MM.1S (cell line): Measurements from ENCODE around the gene NRG3.

Experiments used
- DNase-seq: peaks from one replicate; pipeline ENCODE4 v3.0.0-alpha.2; 2015
- H2AFZ ChIP-seq: fragments of 300-600 bp; sonication (generic); 2 replicates; pipeline ENCODE4 v1.6.0; 2016; ENCODE audit warnings: antibody characterized with exemption, low read length
- H3F3A ChIP-seq: fragments of 300-600 bp; sonication (generic); 2 replicates; pipeline ENCODE4 v1.6.1; 2016; ENCODE audit warnings: mild to moderate bottlenecking, antibody characterized with exemption, low read length, moderate library complexity, mixed read lengths; ENCODE audit not compliant: insufficient read depth
- H3K27ac ChIP-seq: fragments of 300-600 bp; sonication (generic); 2 replicates; pipeline ENCODE4 v1.5.1; 2016; ENCODE audit warnings: mild to moderate bottlenecking, low read length
- H3K27me3 ChIP-seq: fragments of 300-600 bp; sonication (generic); replicated peaks from 2 replicates; pipeline ENCODE4 v1.6.0; 2016; ENCODE audit warnings: low read length; ENCODE audit not compliant: insufficient read depth
- H3K36me3 ChIP-seq: fragments of 300-600 bp; sonication (generic); replicated peaks from 2 replicates; pipeline ENCODE4 v1.6.1; 2016; ENCODE audit warnings: mild to moderate bottlenecking, low read length, mixed read lengths; ENCODE audit not compliant: insufficient read depth
- H3K4me1 ChIP-seq: fragments of 300-600 bp; sonication (generic); 2 replicates; pipeline ENCODE4 v1.6.1; 2016; ENCODE audit warnings: low read length, mixed read lengths
- H3K4me2 ChIP-seq: fragments of 300-600 bp; sonication (generic); 2 replicates; pipeline ENCODE4 v1.6.0; 2016; ENCODE audit warnings: low read depth, low read length
- H3K4me3 ChIP-seq: fragments of 300-600 bp; sonication (generic); 2 replicates; pipeline ENCODE4 v1.5.1; 2016; ENCODE audit warnings: low read length, mixed read lengths
- H3K79me2 ChIP-seq: fragments of 300-600 bp; sonication (generic); 2 replicates; pipeline ENCODE4 v1.6.1; 2016; ENCODE audit warnings: mixed run types, low read length, mixed read lengths
- H3K9ac ChIP-seq: fragments of 300-600 bp; sonication (generic); 2 replicates; pipeline ENCODE4 v1.6.1; 2016; ENCODE audit warnings: low read length, mixed read lengths
- H3K9me2 ChIP-seq: fragments of 300-600 bp; sonication (generic); replicated peaks from 2 replicates; pipeline ENCODE4 v1.6.1; 2016; ENCODE audit warnings: mild to moderate bottlenecking, low read length, mixed read lengths; ENCODE audit not compliant: insufficient read depth
- H3K9me3 ChIP-seq: fragments of 300-600 bp; sonication (generic); replicated peaks from 2 replicates; pipeline ENCODE4 v1.6.1; 2016; ENCODE audit warnings: mild to moderate bottlenecking, low read length, mixed read lengths; ENCODE audit not compliant: insufficient read depth
- H4K20me1 ChIP-seq: fragments of 300-600 bp; sonication (generic); 2 replicates; pipeline ENCODE4 v1.6.1; 2016; ENCODE audit warnings: mild to moderate bottlenecking, low read length, moderate library complexity, mixed read lengths; ENCODE audit not compliant: insufficient read depth
- EZH2 ChIP-seq: fragments of 300-600 bp; sonication (generic); optimal IDR thresholded peaks from 2 replicates; pipeline ENCODE3; 2017; ENCODE audit warnings: low read depth, mild to moderate bottlenecking, antibody characterized with exemption, low read length, mixed read lengths
- EZH2phosphoT487 ChIP-seq: fragments of 300-600 bp; sonication (generic); IDR thresholded peaks from 2 replicates; pipeline ENCODE4 v1.6.1; 2018; ENCODE audit warnings: antibody characterized with exemption, low read length
- TF ChIP-seq, protein P1 (sequence below): fragments of 300-600 bp; sonication (generic); IDR thresholded peaks from 2 replicates; pipeline ENCODE4 v1.5.1; 2016; ENCODE audit warnings: antibody characterized with exemption, low read length, mixed read lengths

The NRG3 gene

DNA sequence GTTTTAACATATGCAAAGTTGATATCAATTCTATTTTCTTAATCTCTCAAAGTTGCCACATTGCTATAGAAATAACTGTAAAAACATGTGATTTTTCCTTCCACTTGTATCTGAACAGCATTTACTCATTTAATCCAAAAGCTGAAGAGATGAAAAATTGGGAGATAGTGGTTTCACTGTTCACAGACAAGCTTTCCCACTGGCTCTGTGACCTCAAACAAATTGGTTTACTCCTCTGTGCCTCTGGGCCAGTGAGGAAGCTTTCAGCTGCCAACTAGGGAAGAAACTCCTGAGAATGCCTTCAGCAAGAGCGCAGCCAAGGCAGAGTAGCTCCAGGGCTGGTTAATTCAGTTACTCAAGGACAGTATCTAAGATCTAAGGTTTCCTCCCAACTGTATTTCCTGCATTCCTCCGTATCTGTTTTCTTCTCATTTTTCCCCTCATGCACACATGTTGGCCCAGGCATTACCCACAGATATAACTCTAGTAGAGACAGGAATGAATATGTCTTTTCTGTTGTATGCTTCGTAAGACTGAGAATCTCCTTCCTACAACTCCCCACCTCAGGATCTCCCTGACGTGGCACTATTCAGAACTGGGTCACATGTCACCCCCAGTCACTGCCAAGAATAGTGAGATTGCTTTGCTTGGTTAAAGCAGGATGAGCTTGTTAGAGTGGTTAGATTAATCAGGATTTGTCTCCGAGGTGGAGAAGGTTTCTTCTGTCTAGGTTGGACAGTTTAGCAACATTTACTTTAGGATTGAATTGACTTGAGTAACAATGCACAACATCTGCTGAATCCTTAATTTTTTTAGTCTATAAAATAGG lies 315.7 kb downstream of the NRG3 start:
- DNase-seq: no peak
- no peak for TF ChIP-seq EZH2phosphoT487
- TF ChIP-seq EZH2: no peak

DNA sequence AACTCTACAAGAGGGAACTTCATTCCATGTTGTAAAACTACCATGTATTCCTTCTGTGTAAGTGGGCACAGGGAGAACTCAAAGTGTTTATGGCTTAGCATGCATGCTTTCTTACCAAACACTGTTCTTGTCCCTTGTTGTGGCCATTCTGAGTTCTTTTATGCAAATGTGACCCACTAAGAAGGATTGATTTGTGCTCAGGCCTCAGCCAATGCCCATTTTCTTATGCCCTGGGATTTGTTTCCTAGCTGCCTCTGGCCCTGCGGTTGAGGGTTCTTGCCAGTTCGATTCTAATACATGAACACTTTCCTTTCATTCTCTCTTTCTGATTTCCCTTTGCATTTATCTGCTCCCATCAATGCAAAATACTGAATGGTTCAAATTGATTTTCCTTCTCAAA lies 316.7 kb downstream of the NRG3 start:
- Histone ChIP-seq H3K9me3 (no peaks in the 10 kb centered on the region), H3K36me3 (no peaks in the 10 kb centered on the region)

More for the DNA sequence above, 315.7 kb downstream of the NRG3 start:
- Histone ChIP-seq H3K27ac (no peak overlapping the region), H3K9ac (no peak overlapping the region), H3K4me2 (no peak overlapping the region), H3K36me3 (no peaks in the 10 kb centered on the region), H4K20me1 (no peaks in the 10 kb centered on the region), H3K9me2 (no peaks in the 10 kb centered on the region), H3K4me3 (no peak overlapping the region), H2AFZ (no peak overlapping the region), H3F3A (no peaks in the 10 kb centered on the region), H3K27me3 (no peaks in the 10 kb centered on the region), H3K4me1 (no peaks in the 10 kb centered on the region), H3K79me2 (no peaks in the 10 kb centered on the region), H3K9me3 (no peaks in the 10 kb centered on the region)

DNA sequence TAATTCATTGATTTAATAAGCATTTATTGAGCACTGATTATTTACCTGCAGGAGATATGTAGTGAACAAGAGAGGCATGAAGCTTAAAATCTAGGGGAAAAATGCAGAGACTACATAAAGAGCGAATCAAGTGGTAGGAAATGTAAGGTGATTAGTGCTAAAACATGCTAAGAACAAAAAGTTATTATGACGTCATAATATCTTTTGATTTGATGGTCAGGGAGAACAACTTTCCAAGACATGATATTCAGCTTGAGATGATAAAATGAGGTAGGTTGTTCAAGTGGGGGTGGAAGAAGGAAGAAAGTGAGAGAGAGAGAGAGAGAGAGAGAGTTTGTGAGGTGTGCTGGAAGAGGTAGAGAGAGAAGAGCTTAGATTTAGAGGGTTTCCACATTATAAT lies 317.7 kb downstream of the NRG3 start:
- Histone ChIP-seq H3K9me2 (no peaks in the 10 kb centered on the region), H3K27ac (no peak overlapping the region), H3K36me3 (no peaks in the 10 kb centered on the region), H4K20me1 (no peaks in the 10 kb centered on the region), H3K4me1 (no peaks in the 10 kb centered on the region), H3K9me3 (no peaks in the 10 kb centered on the region), H3K79me2 (no peaks in the 10 kb centered on the region), H3K4me3 (no peak overlapping the region), H3K27me3 (no peaks in the 10 kb centered on the region), H2AFZ (no peak overlapping the region), H3K9ac (no peak overlapping the region), H3K4me2 (no peak overlapping the region), H3F3A (no peaks in the 10 kb centered on the region)
- TF ChIP-seq EZH2: no peak
- DNase-seq: no peak

More for the DNA sequence above, 316.7 kb downstream of the NRG3 start:
- H3K9me2 ChIP-seq: no peaks in the 10 kb centered on the region
- no peak overlapping the region for H2AFZ ChIP-seq
- no peaks in the 10 kb centered on the region for H3K27me3 ChIP-seq
- no peaks in the 10 kb centered on the region for H3K79me2 ChIP-seq
- no peak overlapping the region for H3K27ac ChIP-seq
- no peak for DNase-seq
- H3K9ac ChIP-seq: no peak overlapping the region
- H3K4me2 ChIP-seq: no peak overlapping the region
- H3F3A ChIP-seq: no peaks in the 10 kb centered on the region
- no peak overlapping the region for H3K4me3 ChIP-seq
- no peaks in the 10 kb centered on the region for H3K4me1 ChIP-seq
- no peaks in the 10 kb centered on the region for H4K20me1 ChIP-seq
- TF ChIP-seq, protein P1, sequence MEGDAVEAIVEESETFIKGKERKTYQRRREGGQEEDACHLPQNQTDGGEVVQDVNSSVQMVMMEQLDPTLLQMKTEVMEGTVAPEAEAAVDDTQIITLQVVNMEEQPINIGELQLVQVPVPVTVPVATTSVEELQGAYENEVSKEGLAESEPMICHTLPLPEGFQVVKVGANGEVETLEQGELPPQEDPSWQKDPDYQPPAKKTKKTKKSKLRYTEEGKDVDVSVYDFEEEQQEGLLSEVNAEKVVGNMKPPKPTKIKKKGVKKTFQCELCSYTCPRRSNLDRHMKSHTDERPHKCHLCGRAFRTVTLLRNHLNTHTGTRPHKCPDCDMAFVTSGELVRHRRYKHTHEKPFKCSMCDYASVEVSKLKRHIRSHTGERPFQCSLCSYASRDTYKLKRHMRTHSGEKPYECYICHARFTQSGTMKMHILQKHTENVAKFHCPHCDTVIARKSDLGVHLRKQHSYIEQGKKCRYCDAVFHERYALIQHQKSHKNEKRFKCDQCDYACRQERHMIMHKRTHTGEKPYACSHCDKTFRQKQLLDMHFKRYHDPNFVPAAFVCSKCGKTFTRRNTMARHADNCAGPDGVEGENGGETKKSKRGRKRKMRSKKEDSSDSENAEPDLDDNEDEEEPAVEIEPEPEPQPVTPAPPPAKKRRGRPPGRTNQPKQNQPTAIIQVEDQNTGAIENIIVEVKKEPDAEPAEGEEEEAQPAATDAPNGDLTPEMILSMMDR: no peak
- TF ChIP-seq EZH2 (no peak), EZH2phosphoT487 (no peak)

DNA sequence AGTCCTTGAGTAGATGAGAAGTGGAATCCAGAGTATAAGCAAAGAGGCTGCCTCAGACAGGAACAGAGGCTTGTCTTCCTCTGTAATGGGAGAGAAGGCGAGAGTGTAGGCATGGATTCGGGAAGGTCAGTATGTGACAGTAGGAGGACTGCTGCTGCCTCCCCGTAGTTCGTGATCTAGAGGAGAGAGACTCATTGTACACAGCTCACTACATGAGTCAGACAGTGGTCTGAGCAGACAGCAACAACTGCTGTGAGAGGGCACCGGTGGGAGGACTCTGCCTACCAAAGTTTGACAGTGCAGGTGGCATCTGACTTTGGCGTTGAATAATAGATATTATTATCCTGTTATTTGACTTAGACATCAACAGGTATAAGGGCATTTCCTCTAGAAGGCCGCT lies 319.4 kb downstream of the NRG3 start:
- Histone ChIP-seq H3K4me3 (no peak overlapping the region), H3K79me2 (no peaks in the 10 kb centered on the region), H3K9ac (no peak overlapping the region), H3K4me2 (no peak overlapping the region), H2AFZ (no peak overlapping the region), H3K9me2 (no peaks in the 10 kb centered on the region), H4K20me1 (no peaks in the 10 kb centered on the region), H3K36me3 (no peaks in the 10 kb centered on the region), H3K27ac (no peak overlapping the region), H3K27me3 (no peaks in the 10 kb centered on the region), H3F3A (no peaks in the 10 kb centered on the region), H3K9me3 (no peaks in the 10 kb centered on the region), H3K4me1 (no peaks in the 10 kb centered on the region)
- TF ChIP-seq, protein P1: no peak
- TF ChIP-seq EZH2: no peak
- TF ChIP-seq EZH2phosphoT487: no peak
- DNase-seq: no peak
